A673 (cell line): ENCODE data around the gene DYNLT5.
"Not testable (repeated sequence)": the region's sequence is repeated elsewhere in the genome, so short reads cannot be mapped to it uniquely, and the experiment has no call there.

Source experiments
- CTCF ChIP-seq: fragments of 300-800, 200-600 bp; sonication (generic); conservative IDR thresholded peaks from 2 replicates; pipeline ENCODE4 v1.5.1; 2017; ENCODE audit warnings: low read depth, mild to moderate bottlenecking, antibody characterized with exemption, low read length, moderate library complexity, mixed read lengths
- EZH2 ChIP-seq: fragments of 200-600 bp; sonication (generic); IDR thresholded peaks from 2 replicates; pipeline ENCODE4 v1.6.1; 2017; ENCODE audit warnings: borderline replicate concordance, low read depth, mild to moderate bottlenecking, mixed read lengths, antibody characterized with exemption, low read length; ENCODE audit not compliant: poor library complexity, severe bottlenecking

- TF ChIP-seq CTCF, EZH2: not testable (repeated sequence)
Measured at GRCh38 chr1:66785800-66786199, 33.5 kb downstream of the DYNLT5 start.
